OCI-LY1 (cell line): ENCODE results near the gene MAP1A.
"Not testable (repeated sequence)": the region's sequence is repeated elsewhere in the genome, so short reads cannot be mapped to it uniquely, and the experiment has no call there.

Experiments
- CTCF ChIP-seq: fragments of 200-600 bp; sonication (generic), shearing (Covaris generic); IDR thresholded peaks from 2 replicates; pipeline ENCODE4 v1.5.1; 2017; ENCODE audit warnings: mild to moderate bottlenecking, antibody characterized with exemption, low read length, moderate library complexity, mixed read lengths
- EZH2 ChIP-seq: fragments of 200-600 bp; sonication (generic), shearing (Covaris generic); IDR thresholded peaks from 2 replicates; pipeline ENCODE4 v1.8.0; 2017; ENCODE audit warnings: borderline replicate concordance, mixed run types, mild to moderate bottlenecking, antibody characterized with exemption, low read length, moderate library complexity, mixed read lengths

- not testable (repeated sequence) for TF ChIP-seq CTCF, EZH2
Measured at GRCh38 chr15:43566615-43567014, 49.2 kb downstream of the MAP1A start.
